Dedifferentiated amniotic fluid mesenchymal stem cell (primary cell): ENCODE results near the gene PLA2G15.

Experiments
- DNase-seq: peaks from one replicate; pipeline ENCODE4 v3.0.0-alpha.2; 2016; ENCODE audit errors: extremely low spot score

PLA2G15 gene

DNA sequence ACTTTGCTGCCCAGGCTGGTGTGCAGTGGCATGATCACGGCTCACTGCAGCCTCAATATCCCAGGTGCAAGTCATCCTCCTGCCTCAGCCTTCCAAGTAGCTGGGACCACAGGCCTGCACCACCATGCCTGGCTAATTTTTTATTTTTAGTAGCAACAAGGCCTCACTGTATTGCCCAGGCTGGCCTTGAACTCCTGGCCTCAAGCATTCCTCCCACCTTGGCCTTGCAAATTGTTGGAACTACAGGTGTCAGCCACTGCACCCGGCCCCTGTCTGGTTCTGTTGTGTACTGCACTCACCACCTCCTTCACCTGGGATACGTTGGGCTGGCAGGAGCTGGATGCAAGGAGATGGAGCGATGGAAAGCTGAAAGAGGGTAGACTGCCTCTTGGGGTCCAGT, 8.5 kb downstream of the PLA2G15 start:
- no peak for DNase-seq

- no peak for DNase-seq
These were observed 10.5 kb downstream of the PLA2G15 start for GRCh38 chr16:68255712-68256111.

- DNase-seq, result no peak
These were observed 12.2 kb downstream of the PLA2G15 start for GRCh38 chr16:68257251-68257905.

- peak; percentile 17 for DNase-seq
These were observed 13.0 kb downstream of the PLA2G15 start for GRCh38 chr16:68257906-68258800.

- no peak for DNase-seq
These were observed 14.0 kb downstream of the PLA2G15 start for GRCh38 chr16:68259007-68259825.

DNA sequence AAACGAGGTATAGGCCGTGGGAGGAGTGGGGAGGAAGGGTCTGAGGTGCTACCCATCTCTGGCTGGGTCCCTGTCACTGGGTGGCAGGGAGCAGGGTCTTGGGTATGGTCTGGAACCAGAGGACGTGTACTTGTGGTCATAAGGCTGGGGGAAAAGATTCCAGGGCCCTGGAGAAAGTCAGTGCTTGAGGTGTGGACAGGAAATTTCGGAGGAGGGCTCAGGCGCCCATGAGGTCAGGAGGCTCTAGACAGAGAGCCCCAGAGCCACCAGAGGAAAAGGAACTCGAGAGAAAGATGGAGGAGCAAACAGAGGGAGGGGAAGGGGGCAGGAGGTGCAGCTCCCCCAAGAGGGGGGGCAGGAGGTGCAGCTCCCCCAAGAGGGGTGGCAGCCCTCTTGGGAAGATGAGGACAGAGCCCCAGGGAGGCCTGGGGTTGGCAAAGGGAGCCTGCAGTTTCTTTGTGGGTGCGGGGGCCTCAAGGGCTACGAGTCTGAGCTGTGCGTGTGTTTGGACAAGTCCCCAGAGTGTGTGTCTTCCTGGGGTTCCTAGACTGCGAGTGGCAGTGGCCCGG, 18.5 kb downstream of the PLA2G15 start:
- DNase-seq, result no peak

DNA sequence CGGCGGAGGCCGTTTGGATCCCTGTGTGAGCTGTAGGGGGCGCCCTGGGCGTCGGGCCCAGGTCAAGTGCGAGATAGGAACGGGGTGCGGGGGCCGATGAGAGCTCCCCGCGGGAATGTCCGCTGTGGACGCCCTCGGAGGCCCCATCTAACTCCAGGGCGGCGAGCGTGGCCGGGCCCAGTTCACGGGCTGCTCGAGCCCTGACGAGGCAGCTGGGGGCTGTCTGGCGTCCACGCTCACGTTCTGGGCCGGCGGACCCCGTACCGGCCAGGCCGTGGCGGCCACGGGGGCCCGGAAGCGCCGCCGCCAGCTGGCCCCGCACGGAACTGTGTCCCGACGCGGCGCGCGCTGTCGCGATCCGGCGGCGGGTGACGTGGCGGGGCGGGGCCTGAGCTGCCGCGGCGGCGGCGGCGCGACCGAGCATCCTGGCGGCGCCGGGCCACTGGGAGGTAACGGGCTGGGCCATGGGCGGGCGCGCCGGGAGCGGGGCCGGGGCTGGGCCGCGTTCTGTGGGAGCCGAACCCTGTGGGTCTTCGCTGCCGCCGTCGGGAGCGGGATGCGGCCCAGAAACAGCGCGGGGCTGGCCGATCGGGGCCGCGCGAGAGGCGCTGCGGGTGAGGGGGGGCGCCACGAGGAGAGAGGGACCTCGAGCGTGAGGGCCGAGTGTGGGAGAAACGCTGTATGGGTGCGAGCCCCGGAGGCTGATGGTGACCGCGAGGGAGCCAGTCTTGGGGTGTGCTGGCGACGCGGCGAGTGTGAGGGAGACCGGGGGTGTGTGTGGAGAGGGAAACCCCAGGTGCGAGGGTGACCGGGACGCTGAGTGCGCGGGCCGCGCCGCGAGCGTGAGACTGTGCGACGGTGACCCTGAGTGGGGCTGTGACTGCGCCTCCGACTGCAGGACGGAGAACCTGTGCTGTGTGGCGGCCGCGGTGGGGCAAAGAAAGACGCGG, 19.2 kb downstream of the PLA2G15 start, which contains the start of gene SLC7A6:
Gene SLC7A6, plus strand, starts transcription at position 399 of the 950 bp plus-strand sequence. CDS start 10,201 bp downstream, outside the sequence.
- DNase-seq, result peak; percentile 50

DNA sequence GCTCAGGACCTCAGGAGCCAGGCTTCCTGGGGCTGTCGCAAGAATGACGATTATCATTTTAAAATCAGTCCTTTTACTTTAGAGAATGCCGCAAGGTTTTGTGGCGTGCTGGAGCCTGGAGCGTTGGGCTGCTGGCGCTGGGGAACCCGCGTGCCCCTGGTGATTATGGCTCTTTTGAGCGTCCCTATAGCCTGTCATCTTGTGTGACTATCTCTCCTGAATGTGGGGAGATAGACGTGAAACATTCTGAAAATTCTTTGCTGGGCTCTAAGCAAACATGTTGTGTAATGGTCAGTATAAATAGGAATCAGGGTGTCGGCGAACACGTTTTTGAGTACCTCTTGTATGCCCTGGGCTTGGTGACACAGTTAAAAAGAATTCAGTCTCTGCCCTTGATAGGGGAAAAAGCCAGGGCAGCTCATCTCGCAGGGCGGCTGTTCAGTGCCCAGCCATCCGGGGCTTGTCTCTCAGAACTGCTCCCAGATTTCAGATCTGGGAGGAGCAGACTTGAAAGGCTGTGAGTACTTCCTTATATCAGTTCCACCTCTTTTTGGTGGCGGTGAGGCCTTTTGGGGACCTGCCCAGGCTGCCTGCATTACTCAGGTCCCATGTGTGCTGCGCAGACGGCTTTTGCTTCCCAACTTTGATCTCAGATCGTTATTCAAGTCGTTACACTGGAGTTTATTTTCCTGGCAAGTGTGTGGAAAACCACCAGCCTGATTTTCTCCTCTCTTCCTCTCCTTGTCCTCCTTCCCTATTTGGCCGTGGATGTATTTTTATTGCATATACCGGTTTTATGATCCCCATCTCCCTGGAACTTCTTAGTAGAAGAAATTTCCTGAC, 20.1 kb downstream of the PLA2G15 start:
- DNase-seq, result peak; percentile 57

- DNase-seq, result no peak
These were observed 22.6 kb downstream of the PLA2G15 start for GRCh38 chr16:68267612-68268405.

DNA sequence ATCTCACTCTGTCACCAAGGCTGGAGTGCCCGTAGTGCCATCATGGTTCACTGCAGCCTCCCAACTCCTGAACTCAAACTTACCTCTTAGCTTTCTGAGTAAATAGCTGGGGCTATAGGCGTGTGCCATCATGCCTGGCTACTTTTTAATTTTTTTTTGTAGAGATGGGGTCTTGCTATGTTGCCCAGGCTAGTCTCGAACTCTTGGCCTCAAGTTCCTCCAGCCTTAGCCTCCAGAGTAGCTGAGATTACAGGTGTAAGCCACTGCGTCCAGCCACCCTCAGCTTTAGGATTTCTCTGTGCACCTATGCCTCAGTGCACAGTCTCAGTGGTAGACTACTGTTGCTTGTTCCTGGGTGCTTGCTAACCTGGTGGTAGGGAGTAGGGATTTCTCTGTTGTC, 24.6 kb downstream of the PLA2G15 start:
- DNase-seq, result no peak

- DNase-seq, result no peak
These were observed 25.2 kb downstream of the PLA2G15 start for GRCh38 chr16:68270353-68270752.

DNA sequence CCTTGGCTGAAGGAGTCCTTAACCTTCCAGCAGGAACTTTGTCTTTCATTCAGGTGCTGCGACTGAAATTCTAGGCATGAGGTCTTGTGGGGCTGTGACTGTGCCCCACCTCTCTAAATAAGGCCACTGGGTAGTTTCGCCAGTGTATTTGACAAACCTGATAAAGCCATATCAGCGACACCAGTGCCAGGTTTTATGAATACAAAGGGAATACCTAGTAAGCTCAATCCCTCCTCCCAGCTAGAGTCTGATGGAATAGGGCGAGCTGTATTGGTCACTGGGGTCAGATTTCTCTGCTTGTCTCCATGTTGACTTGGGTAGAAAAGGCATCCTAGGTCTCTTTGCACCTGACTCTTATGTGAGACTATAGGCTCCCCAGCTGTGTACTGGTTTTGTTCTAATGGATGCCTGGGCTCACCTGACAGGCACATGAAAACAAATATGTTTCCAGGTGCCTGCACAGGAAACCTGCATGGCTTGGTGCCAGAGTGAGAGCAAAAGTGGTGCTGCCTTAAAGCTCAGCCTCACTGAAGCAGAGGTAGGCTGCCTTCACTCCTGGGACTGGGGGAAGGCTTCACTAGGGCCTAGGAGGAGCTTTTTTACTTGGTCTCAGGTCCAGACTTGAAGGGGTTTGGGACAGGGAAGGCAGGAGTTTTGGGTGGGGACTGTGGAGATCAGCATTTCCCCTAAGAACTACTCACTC, 27.5 kb downstream of the PLA2G15 start:
- no peak for DNase-seq

DNA sequence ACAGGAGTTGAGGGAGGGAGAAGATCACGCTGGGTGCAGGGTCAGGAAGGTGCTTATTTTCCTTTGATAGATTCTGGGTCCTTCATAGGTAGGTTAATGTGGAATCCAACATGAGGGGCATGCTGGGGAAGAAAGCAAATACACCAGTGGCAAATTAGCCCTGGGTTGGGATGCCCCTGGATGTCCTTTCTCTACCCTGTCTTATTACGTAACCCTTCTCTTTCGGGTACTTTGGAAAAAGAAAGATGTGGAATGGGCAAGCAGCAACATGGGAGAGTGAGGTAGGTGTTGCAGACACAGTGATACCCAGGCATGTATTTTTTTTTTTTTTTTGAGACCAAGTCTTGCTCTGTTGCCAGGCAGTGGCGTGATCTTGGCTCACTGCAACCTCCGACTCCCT, 28.3 kb downstream of the PLA2G15 start:
- DNase-seq, result no peak

- DNase-seq, result no peak
These were observed 28.7 kb downstream of the PLA2G15 start for GRCh38 chr16:68273896-68274295.

- no peak for DNase-seq
These were observed 29.3 kb downstream of the PLA2G15 start for GRCh38 chr16:68274441-68274840.

GRCh38 chr16:68275611-68276191, 30.5 kb downstream of the PLA2G15 start:
- DNase-seq, result no peak

GRCh38 chr16:68276223-68276622, 31.1 kb downstream of the PLA2G15 start:
- DNase-seq, result no peak
